Measurements from ENCODE around the gene LMX1A.

DNA sequence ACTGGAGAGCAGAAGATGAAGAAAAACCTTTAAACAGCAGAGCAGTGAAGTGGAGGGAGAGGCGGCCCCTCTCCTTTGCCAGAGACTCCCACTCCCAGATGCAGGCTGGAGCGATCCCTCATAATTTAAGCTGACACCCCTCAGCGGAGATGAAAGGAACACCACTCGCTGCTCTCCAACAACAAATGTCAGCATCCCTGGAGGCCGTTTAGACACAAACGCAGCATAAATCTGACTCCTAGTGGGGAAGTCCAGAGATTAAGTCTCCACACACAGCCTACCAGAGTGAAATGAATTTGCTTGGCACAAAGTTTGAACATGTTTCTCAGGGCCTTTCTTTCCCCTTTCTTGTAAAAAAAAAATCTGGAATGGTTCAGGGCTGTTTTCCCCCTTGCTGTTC lies 137.8 kb downstream of the LMX1A start:
- TF ChIP-seq ZNF274 (IDR thresholded peaks at IDR 0.05; ENCODE audit: low read depth, low read length) (no peak), YY1 (IDR thresholded peaks at IDR 0.05; ENCODE audit: insufficient read depth, insufficient read length) (no peak)
